Activated T-cell treated with anti-CD3 and anti-CD28 coated beads, Interleukin-2, amount 50 U/mL, for 72 hours (primary cell): Measurements from ENCODE around the gene VSIG10L. TPM values are rescaled to one million over a fixed set of nuclear protein-coding genes. Genes with fewer than 3 reads are reported as not detected.
A peak's percentile ranks its signal among the peaks of the same experiment; 100 is the strongest.

Source experiments
- ATAC-seq, 2 donors: fragments of 150-1000 bp; cut with Tn5 transposase; replicated peaks in 1 of 2; 2 replicates each; pipeline ENCODE4 v1.10.0; 2021; ENCODE audit warnings: moderate library complexity in 2 of 2, mild to moderate bottlenecking in 1 of 2
- DNase-seq, 2 donors: peaks; one replicate each; pipeline ENCODE4 v3.0.0; 2021 to 2022; ENCODE audit warnings: mixed read lengths in 1 of 2
- H3K27ac Mint-ChIP-seq: one replicate; pipeline ENCODE4 v1.8.0; 2022; ENCODE audit warnings: mild to moderate bottlenecking, moderate library complexity, mixed read lengths
- H3K27me3 Mint-ChIP-seq: one replicate; pipeline ENCODE4 v1.8.0; 2022; ENCODE audit warnings: low read depth, mixed read lengths
- H3K36me3 Mint-ChIP-seq, 2 donors: one replicate each; pipeline ENCODE4 v1.8.0; 2022; ENCODE audit warnings: mixed read lengths in 2 of 2, mild to moderate bottlenecking in 1 of 2; ENCODE audit not compliant: insufficient read depth in 2 of 2
- H3K4me1 Mint-ChIP-seq: one replicate; pipeline ENCODE4 v1.8.0; 2022; ENCODE audit warnings: low read depth, mixed read lengths
- H3K4me3 Mint-ChIP-seq, 2 donors: one replicate each; pipeline ENCODE4 v1.8.0; 2022; ENCODE audit warnings: mild to moderate bottlenecking in 2 of 2, mixed read lengths in 2 of 2, moderate library complexity in 2 of 2
- H3K9me3 Mint-ChIP-seq, 2 donors: one replicate each; pipeline ENCODE4 v1.8.0; 2022; ENCODE audit warnings: mixed read lengths in 2 of 2
- total RNA-seq, 2 donors: library from RNA; stranded (reverse); gene quantifications; one replicate each; pipeline ENCODE4 v1.2.3, GENCODE V29; 2022

Gene VSIG10L
- total RNA-seq, 2 donors from 2014 or later, result 6.4 to 7.6 TPM

- Mint-ChIP-seq H3K9me3 (no peaks in the 10 kb centered on the region), H3K4me3 (peak overlapping the region; percentile 88 to 94), H3K4me1 (peaks cover 12% of the 10 kb centered on the region), H3K27ac (peak overlapping the region; percentile 55), H3K27me3 (peaks cover 6% of the 10 kb centered on the region), H3K36me3 (no peaks in the 10 kb centered on the region)
- DNase-seq, result peak; percentile 97 to 98
- peak; percentile 84 to 86 for ATAC-seq
Measured at GRCh38 chr19:51339687-51340656, 2.0 kb downstream of the VSIG10L start.

GRCh38 chr19:51339313-51339686, 2.6 kb downstream of the VSIG10L start:
- H3K27me3 Mint-ChIP-seq, result peaks cover 6% of the 10 kb centered on the region
- peaks cover 12% of the 10 kb centered on the region for H3K4me1 Mint-ChIP-seq
- H3K36me3 Mint-ChIP-seq, result no peaks in the 10 kb centered on the region
- peak; percentile 6 to 8 for ATAC-seq
- no peaks in the 10 kb centered on the region for H3K9me3 Mint-ChIP-seq
- H3K27ac Mint-ChIP-seq, result peak overlapping the region; percentile 55
- no peak for DNase-seq
- H3K4me3 Mint-ChIP-seq, result peak overlapping the region; percentile 88 to 94

- Mint-ChIP-seq H3K9me3 (no peaks in the 10 kb centered on the region), H3K27me3 (peaks cover 6% of the 10 kb centered on the region), H3K36me3 (no peaks in the 10 kb centered on the region), H3K4me1 (peaks cover 12% of the 10 kb centered on the region), H3K27ac (peak overlapping the region; percentile 22), H3K4me3 (peak overlapping the region; percentile 88 to 94)
- peak; percentile 72 to 76 for ATAC-seq
- peak; percentile 89 to 92 for DNase-seq
Measured at GRCh38 chr19:51338563-51339312, 3.2 kb downstream of the VSIG10L start.

- H3K27ac Mint-ChIP-seq, result no peak overlapping the region
- peaks cover 6% of the 10 kb centered on the region for H3K27me3 Mint-ChIP-seq
- no peak for ATAC-seq
- peak overlapping the region; percentile 88 to 94 for H3K4me3 Mint-ChIP-seq
- no peaks in the 10 kb centered on the region for H3K9me3 Mint-ChIP-seq
- H3K4me1 Mint-ChIP-seq, result peaks cover 12% of the 10 kb centered on the region
- no peaks in the 10 kb centered on the region for H3K36me3 Mint-ChIP-seq
- no peak for DNase-seq
Measured at GRCh38 chr19:51337861-51338562, 3.9 kb downstream of the VSIG10L start.

DNA sequence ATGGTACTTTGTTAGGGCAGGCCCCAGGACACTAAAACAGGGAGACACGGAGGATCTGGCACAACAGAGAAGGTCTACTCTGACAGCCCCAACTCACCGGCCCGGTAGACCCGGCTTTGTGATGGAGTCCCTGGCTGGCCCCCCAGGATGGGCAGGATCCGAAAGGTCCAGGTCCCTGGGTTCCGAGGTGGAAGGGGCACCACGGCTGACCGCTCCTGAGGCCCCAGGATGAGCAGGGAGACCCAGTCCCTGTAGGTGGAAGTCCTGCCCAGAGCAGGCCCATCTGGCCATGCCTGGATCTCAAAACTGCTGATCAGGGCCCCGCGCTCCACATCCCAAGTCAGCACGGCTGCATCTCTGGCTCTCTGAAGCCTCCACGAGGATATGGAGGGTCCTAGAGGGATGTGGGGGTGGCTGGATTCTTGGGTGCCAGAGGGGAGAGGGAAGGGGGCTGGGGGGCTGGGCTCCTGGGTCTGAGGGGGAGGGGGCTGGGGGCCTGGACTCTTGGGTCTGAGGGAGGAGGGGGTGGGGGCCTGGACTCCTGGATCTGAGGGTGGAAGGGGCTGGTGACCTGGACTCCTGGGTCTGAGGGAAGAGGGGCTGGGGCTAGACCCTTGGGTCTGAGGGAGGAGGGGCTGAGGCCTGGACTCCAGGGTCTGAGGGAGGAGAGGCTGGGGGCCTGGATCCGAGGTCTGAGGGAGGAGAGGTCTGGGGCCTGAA, 4.6 kb downstream of the VSIG10L start:
- no peak for DNase-seq
- no peak overlapping the region for H3K4me3 Mint-ChIP-seq
- no peaks in the 10 kb centered on the region for H3K9me3 Mint-ChIP-seq
- no peak for ATAC-seq
- no peaks in the 10 kb centered on the region for H3K36me3 Mint-ChIP-seq
- peaks cover 6% of the 10 kb centered on the region for H3K27me3 Mint-ChIP-seq
- no peak overlapping the region for H3K27ac Mint-ChIP-seq
- peaks cover 12% of the 10 kb centered on the region for H3K4me1 Mint-ChIP-seq

DNA sequence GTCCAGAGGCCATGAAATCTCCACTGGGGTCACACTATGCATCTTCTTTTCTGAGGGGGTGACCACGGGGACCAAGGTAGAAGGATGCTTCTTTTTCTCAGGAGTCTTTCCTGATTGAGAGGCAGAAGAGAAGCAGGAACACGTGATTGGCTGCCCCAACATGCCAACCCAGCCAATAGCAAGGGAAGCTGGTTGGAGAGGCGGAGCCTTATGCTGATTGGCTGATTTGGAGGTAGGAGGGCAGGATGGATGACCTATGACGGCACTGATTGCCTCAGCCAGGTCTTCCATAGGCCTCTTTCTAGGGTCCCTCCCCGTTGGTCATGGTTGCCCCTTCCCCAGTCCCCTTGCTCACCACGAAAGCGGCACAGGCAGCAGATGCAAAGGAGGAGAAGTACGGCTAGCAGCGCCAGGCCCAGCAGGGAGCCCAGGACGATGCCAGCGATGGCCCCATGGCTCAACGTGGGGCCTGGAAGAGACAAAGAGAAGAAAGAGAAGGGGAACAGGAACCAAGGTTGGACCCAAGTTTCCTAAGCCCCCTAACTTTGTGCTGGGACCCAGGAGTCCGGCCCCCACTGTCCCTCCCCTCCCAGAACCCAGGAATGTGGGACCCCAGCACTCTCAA, 8.0 kb downstream of the VSIG10L start:
- ATAC-seq, result no peak
- Mint-ChIP-seq H3K4me3 (no peak overlapping the region), H3K36me3 (peaks cover 7% of the 10 kb centered on the region in 2 donors), H3K4me1 (peaks cover 4% of the 10 kb centered on the region), H3K27ac (no peak overlapping the region), H3K9me3 (peaks cover 0 to 2% of the 10 kb centered on the region in 2 donors), H3K27me3 (peaks cover 28% of the 10 kb centered on the region)
- DNase-seq, result no peak

DNA sequence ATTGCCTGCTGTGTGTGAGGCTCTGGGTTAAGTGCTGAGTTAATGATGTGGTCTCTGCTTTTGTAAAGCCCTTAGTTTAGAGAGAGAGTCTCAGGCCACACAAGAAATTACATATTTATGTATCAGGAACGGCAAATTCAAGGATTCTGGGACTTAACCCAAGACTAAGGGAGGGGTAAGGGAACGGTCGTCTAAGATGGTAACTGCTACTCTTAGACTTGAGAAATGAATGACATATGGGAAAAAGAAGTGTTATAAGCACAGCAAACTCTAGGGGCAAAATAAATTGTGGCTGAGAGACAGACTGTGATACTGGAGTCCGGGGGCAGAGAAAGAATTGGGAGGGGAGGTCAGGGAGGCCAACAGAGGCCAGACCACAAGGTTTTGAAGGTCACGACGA, 10.2 kb downstream of the VSIG10L start:
- peaks cover 6% of the 10 kb centered on the region for H3K4me1 Mint-ChIP-seq
- DNase-seq (no peak), ATAC-seq (no peak)
- peaks cover 7 to 9% of the 10 kb centered on the region in 2 donors for H3K36me3 Mint-ChIP-seq
- H3K4me3 Mint-ChIP-seq, result no peak overlapping the region
- H3K27ac Mint-ChIP-seq, result no peak overlapping the region
- H3K9me3 Mint-ChIP-seq, result peaks cover 0 to 2% of the 10 kb centered on the region in 2 donors
- peaks cover 45% of the 10 kb centered on the region for H3K27me3 Mint-ChIP-seq

GRCh38 chr19:51331193-51331592, 10.7 kb downstream of the VSIG10L start:
- H3K4me1 Mint-ChIP-seq, result peaks cover 6% of the 10 kb centered on the region
- H3K4me3 Mint-ChIP-seq, result no peak overlapping the region
- H3K27ac Mint-ChIP-seq, result no peak overlapping the region
- DNase-seq (no peak), ATAC-seq (no peak)
- H3K27me3 Mint-ChIP-seq, result peaks cover 50% of the 10 kb centered on the region
- peaks cover 0 to 2% of the 10 kb centered on the region in 2 donors for H3K9me3 Mint-ChIP-seq
- peaks cover 7 to 9% of the 10 kb centered on the region in 2 donors for H3K36me3 Mint-ChIP-seq

DNA sequence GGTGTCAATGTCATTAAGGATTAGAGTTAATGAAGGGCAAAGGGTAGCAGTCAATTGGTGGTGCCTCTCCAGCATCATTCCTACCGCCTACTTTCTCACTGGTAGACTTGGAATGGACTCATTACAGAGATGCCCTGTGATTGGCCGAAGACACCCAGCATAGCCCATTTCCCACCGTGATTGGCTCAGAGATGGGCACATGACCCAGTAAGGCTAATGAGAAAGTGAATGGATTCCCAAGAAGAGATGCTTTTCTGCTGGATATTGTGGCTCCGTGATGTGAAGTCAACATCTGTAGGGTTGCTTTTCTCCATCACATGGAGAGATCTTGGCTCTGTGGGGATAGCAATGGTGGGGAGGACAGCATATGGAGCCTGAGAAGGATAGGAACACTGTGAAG, 11.6 kb downstream of the VSIG10L start:
- no peak for ATAC-seq
- DNase-seq, result no peak
- Mint-ChIP-seq H3K36me3 (peaks cover 7 to 9% of the 10 kb centered on the region in 2 donors), H3K4me3 (no peak overlapping the region), H3K27me3 (peaks cover 58% of the 10 kb centered on the region), H3K9me3 (peaks cover 0 to 2% of the 10 kb centered on the region in 2 donors), H3K4me1 (peaks cover 14% of the 10 kb centered on the region), H3K27ac (no peak overlapping the region)

- no peak overlapping the region for H3K4me3 Mint-ChIP-seq
- no peak for DNase-seq
- peaks cover 0 to 2% of the 10 kb centered on the region in 2 donors for H3K9me3 Mint-ChIP-seq
- no peak for ATAC-seq
- H3K27ac Mint-ChIP-seq, result no peak overlapping the region
- peaks cover 7 to 9% of the 10 kb centered on the region in 2 donors for H3K36me3 Mint-ChIP-seq
- H3K4me1 Mint-ChIP-seq, result peaks cover 16% of the 10 kb centered on the region
- H3K27me3 Mint-ChIP-seq, result peaks cover 64% of the 10 kb centered on the region
Measured at GRCh38 chr19:51329411-51329810, 12.5 kb downstream of the VSIG10L start.

GRCh38 chr19:51327066-51328001, 14.6 kb downstream of the VSIG10L start:
- H3K4me1 Mint-ChIP-seq, result peaks cover 16% of the 10 kb centered on the region
- DNase-seq (peak; percentile 71 to 78), ATAC-seq (peak; percentile 88 to 91)
- peak overlapping the region; percentile 66 to 86 for H3K4me3 Mint-ChIP-seq
- no peak overlapping the region for H3K27ac Mint-ChIP-seq
- peaks cover 0 to 2% of the 10 kb centered on the region in 2 donors for H3K9me3 Mint-ChIP-seq
- peaks cover 84% of the 10 kb centered on the region for H3K27me3 Mint-ChIP-seq
- H3K36me3 Mint-ChIP-seq, result peaks cover 7 to 9% of the 10 kb centered on the region in 2 donors
